Raji (cell line): ENCODE data around the gene NAV2.

Experiments used
- POLR2A ChIP-seq: IDR thresholded peaks from 2 replicates; pipeline ENCODE4 v1.6.1; 2011; ENCODE audit warnings: low read depth, low read length, control low read depth; ENCODE audit not compliant: insufficient read depth

Gene NAV2

GRCh38 chr11:19976281-19976941 lies 263.8 kb downstream of the NAV2 start:
- no peak for TF ChIP-seq POLR2A

DNA sequence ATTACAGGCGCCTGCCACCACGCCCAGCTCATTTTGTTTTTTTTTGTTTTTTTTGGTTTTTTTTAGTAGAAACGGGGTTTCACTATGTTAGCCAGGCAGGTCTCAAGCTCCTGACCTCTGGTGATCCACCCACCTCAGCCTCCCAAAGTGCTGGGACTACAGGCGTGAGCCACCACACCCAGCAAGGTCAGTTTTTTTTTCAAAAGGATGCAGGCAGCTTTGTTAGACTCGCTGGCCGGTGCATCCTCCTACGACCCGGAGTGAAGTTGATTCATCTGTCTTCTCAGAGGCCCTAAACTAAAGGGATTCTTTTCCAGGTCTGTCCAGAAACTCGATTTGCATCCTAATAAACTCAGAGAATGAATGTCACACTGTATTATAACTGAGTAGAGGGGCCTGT lies 265.3 kb downstream of the NAV2 start:
- no peak for TF ChIP-seq POLR2A

DNA sequence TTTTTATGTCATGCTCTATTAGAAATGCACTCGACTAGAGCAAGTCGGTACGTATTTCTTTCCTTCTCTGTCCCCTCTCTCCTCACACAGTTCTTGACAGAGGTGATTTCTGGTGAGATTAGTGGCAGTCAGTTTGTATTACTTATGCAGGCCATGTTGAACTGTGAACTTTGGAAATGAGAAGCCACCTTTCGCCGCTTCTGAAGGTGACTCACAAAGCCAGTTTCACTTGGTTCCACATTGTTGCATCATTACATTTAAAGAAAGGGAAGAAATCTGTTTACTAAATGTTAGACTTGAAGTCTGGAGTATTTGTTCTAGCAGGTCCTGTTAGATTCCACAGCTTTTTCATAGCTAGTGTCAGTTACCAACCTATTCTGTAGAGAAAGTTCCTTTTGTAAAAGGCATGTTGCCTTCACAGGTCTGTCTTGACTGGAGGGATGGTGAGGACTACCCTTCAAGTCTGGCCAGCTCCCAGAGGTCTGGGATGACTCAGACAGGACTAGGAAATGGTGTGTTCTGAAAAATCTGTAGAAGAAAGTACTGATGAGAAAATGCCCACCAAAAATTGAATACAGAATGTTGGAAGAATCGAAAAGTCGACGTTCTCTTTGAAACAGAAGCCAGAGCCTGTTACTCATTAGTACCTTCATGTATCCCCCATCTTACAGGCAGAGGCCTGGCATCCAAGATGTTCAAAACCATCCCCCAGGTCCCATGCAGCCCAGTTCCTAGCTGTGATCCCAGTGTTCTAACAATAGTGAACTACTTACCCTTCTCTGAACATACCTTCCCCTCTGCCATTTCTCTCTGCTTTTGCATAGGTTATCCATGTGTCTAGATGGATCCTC lies 266.3 kb downstream of the NAV2 start:
- no peak for TF ChIP-seq POLR2A

- no peak for TF ChIP-seq POLR2A
Measured at GRCh38 chr11:19979519-19979845, 266.8 kb downstream of the NAV2 start.

- no peak for TF ChIP-seq POLR2A
Measured at GRCh38 chr11:19980388-19980787, 267.8 kb downstream of the NAV2 start.

- no peak for TF ChIP-seq POLR2A
Measured at GRCh38 chr11:19980957-19981669, 268.5 kb downstream of the NAV2 start.

- TF ChIP-seq POLR2A = no peak
Measured at GRCh38 chr11:19982774-19983495, 270.3 kb downstream of the NAV2 start.

DNA sequence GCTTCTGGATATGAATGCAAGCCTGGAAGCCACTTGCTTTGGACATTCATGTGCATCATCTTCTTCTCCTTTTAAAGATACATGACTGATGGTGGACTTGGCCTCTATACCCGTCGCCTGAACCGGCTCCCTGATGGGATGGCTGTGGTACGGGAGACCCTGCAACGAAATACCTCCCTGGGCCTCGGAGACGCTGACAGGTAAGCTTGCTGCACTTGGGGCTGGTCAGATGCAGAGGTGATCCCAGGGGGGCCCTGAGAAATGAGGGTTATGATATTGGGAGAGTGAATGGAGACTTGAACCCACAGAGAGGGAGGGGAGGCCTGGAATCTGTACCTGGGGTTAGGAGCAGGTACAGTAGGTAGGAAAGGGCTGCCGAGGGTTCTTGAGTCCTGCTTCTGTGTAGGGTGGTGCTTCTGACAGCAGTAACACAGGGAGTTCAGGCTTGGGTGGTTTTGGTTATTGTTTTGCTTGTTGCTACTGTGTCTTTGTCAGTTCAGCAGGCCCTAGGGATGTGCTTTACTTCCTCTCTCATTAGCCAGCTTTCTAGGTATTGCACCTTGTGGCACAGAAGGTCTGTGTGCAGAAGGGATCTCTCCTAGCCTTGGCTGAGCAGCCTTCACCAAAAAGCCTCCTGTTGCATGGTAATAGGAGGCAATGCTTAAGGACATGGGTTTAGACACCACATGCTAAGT lies 271.6 kb downstream of the NAV2 start:
- no peak for TF ChIP-seq POLR2A

DNA sequence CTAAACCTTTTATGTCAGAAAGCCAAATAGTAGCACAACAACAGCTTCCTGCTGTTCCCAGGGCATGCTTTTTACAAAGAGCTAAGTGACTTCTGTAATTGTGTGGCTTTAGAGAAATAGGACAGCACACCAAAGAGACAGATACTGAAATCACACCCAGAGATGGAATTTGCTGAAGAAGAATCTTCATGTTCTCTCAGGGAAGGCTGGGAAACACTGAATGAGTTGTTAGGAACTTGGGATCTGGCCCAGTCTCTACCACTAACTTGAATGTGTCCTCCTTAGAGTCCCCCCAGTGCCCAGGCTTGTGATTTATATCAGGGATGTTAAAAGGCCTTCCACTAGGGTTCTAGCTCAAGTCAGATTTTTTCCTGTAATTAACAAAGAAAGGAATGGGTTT lies 272.5 kb downstream of the NAV2 start:
- TF ChIP-seq POLR2A = no peak

- no peak for TF ChIP-seq POLR2A
Measured at GRCh38 chr11:19987331-19987801, 274.7 kb downstream of the NAV2 start.

DNA sequence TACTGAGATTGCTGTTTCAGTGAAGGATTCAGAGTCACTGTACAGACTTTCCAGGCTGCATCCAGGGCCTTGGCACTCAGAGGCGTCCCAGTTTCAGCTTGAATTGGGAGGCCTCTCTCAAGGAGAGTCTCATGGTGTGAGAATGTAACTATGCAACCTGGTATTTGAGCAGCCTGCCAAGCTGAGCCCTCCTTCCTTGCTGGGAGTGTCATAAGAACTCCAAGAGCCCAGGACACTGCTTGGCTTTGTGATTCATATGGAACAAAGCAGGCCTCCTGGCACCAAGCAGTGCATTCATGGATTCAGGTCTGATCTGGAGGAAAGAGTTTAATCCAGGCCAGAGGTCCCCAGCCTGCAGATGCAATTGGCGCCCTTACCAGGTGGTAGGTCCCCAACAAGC lies 276.0 kb downstream of the NAV2 start:
- TF ChIP-seq POLR2A = no peak

GRCh38 chr11:19989191-19989590 lies 276.6 kb downstream of the NAV2 start:
- TF ChIP-seq POLR2A = no peak

DNA sequence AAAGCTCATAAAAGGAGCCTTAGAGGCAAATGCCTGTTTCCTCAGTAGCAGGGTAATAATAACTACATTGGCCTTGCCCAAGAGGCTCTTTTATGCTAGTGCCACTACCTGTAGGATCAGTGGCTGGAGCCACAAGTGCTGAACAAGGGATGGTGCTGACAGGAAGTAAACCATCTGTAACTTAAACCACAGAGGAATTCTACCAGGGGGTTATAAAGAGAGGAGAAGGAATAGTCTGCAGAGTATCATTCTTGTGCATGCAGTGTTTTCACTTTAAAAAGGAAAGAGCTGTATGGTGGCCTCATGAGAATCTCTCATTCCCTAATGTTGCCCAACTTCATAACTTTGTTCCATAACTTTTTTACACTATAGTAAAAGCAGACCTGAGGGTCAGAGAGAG lies 279.5 kb downstream of the NAV2 start:
- no peak for TF ChIP-seq POLR2A

- no peak for TF ChIP-seq POLR2A
Measured at GRCh38 chr11:19992998-19993397, 280.4 kb downstream of the NAV2 start.

- no peak for TF ChIP-seq POLR2A
Measured at GRCh38 chr11:19994672-19995071, 282.0 kb downstream of the NAV2 start.
